Chondrocyte (in vitro differentiated cells): ENCODE data around the gene SCNN1A. TPM values are rescaled to one million over a fixed set of nuclear protein-coding genes. Genes with fewer than 3 reads are reported as not detected.

Source experiments
- DNase-seq: peaks from one replicate; pipeline ENCODE4 v3.0.0; 2021; ENCODE audit warnings: mixed read lengths, low spot score
- H3K27ac Mint-ChIP-seq: one replicate; pipeline ENCODE4 v1.8.0; 2021; ENCODE audit warnings: mild to moderate bottlenecking, moderate library complexity, mixed read lengths; ENCODE audit not compliant: unreplicated experiment
- H3K27me3 Mint-ChIP-seq: 2 replicates; pipeline ENCODE4 v1.8.0; 2021; ENCODE audit warnings: low read depth, mixed read lengths
- H3K36me3 Mint-ChIP-seq: 2 replicates; pipeline ENCODE4 v1.8.0; 2021; ENCODE audit warnings: low read depth, mixed read lengths
- H3K4me1 Mint-ChIP-seq: 2 replicates; pipeline ENCODE4 v1.8.0; 2021; ENCODE audit warnings: low read depth, mild to moderate bottlenecking, mixed read lengths
- H3K4me3 Mint-ChIP-seq: one replicate; pipeline ENCODE4 v1.8.0; 2021; ENCODE audit warnings: mild to moderate bottlenecking, moderate library complexity, mixed read lengths; ENCODE audit not compliant: unreplicated experiment
- H3K9me3 Mint-ChIP-seq: 2 replicates; pipeline ENCODE4 v1.8.0; 2021; ENCODE audit warnings: low read depth, mixed read lengths
- total RNA-seq: library from RNA; stranded (reverse); gene quantifications from 3 replicates; pipeline ENCODE4 v1.2.1, GENCODE V29; 2021
- TF ChIP-seq, protein P1 (sequence below): fragments of 200-600 bp; sonication (generic); IDR thresholded peaks from 2 replicates; pipeline ENCODE4 v1.5.0; 2021; ENCODE audit warnings: antibody characterized with exemption, mild to moderate bottlenecking, moderate library complexity

Gene SCNN1A
- total RNA-seq, 1 donor from 2014 or later = 0.87 TPM

DNA sequence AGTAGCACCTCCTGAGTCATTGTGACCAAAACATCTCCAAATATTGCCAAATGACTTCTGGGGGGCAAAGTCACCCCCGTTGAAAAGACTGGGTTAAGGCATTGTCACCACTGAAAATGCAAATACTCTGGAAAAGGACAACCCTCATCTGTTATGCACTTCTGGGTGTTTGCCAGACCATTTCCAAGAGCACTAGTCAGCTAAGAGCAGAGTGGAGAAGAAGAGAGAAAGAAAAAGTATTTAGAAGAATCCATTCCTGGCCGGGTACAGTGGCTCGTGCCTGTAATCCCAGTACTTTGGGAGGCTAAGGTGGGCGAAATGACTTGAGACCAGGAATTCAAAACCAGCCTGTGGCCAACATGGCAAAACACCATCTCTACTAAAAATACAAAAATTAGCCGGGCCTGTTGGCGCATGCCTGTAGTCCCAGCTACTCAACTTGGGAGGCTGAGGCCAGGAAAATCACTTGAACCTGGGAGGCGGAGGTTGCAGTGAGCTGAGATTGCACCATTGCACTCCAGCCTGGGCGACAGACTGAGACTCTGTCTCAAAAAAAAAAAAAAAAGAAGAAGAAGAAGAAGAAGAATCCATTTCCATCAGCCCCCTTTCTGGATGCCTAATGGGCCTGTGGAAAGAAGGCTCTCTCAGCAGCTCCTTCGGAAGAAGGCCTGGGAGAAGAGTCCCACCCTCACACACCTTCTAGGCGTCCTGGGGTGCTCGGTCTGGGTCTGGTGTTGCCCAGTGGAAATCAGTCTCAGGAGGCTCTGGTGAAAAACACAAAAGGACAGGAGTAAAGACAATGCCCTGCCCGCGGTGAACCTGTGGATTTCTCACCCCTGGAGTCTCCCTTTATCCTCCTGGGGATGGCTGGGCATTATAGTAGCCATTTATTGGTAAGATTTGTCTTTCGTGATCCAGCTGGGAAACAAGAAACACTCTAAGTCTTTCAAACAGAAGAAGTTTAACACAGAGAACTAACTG, 5.1 kb upstream of the SCNN1A start:
- no peaks in the 10 kb centered on the region for H3K27me3 Mint-ChIP-seq
- no peak overlapping the region for H3K27ac Mint-ChIP-seq
- peaks cover 39% of the 10 kb centered on the region for H3K4me1 Mint-ChIP-seq
- no peak overlapping the region for H3K4me3 Mint-ChIP-seq
- no peak for DNase-seq
- H3K36me3 Mint-ChIP-seq = no peaks in the 10 kb centered on the region
- TF ChIP-seq, protein P1, sequence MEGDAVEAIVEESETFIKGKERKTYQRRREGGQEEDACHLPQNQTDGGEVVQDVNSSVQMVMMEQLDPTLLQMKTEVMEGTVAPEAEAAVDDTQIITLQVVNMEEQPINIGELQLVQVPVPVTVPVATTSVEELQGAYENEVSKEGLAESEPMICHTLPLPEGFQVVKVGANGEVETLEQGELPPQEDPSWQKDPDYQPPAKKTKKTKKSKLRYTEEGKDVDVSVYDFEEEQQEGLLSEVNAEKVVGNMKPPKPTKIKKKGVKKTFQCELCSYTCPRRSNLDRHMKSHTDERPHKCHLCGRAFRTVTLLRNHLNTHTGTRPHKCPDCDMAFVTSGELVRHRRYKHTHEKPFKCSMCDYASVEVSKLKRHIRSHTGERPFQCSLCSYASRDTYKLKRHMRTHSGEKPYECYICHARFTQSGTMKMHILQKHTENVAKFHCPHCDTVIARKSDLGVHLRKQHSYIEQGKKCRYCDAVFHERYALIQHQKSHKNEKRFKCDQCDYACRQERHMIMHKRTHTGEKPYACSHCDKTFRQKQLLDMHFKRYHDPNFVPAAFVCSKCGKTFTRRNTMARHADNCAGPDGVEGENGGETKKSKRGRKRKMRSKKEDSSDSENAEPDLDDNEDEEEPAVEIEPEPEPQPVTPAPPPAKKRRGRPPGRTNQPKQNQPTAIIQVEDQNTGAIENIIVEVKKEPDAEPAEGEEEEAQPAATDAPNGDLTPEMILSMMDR = no peak
- no peaks in the 10 kb centered on the region for H3K9me3 Mint-ChIP-seq

DNA sequence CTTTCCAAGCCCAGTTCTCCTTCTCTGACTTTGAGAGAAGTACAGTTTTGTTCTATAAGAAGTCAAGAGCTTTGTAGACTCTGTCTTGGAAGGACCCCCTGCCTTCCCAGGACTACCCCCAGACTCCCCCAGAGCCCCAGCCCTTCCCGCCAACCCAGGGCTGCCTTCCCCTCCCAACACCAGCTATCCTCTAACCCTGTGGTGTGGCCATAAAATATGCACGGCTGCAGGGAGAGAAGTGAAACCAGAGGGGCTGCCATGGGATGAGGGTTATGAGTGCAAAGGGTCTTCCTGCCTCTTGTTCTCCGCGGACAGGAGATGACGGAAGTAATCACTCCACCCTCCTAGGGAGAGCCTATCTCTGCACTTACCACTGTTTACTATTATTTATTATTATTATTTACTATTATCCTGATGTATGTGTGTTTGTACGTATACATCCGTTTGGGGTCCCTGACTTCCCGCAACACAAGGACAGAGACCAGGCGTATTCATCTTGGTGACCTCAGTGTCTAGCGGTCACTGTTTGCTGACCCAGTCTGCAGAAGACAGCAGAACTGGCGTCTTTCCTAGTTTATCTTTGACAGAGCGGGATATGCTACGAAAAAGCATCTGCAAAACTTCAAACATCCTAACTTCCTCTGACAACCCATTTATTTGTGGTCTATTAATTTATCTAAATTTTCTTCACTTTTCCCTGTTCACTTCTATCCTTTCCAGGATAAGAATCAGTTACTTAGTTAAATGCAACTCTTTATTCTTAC, 3.5 kb upstream of the SCNN1A start:
- H3K4me1 Mint-ChIP-seq = peaks cover 36% of the 10 kb centered on the region
- no peaks in the 10 kb centered on the region for H3K36me3 Mint-ChIP-seq
- H3K4me3 Mint-ChIP-seq = no peak overlapping the region
- TF ChIP-seq, protein P1 = no peak
- DNase-seq = no peak
- no peaks in the 10 kb centered on the region for H3K27me3 Mint-ChIP-seq
- H3K27ac Mint-ChIP-seq = no peak overlapping the region
- no peaks in the 10 kb centered on the region for H3K9me3 Mint-ChIP-seq

DNA sequence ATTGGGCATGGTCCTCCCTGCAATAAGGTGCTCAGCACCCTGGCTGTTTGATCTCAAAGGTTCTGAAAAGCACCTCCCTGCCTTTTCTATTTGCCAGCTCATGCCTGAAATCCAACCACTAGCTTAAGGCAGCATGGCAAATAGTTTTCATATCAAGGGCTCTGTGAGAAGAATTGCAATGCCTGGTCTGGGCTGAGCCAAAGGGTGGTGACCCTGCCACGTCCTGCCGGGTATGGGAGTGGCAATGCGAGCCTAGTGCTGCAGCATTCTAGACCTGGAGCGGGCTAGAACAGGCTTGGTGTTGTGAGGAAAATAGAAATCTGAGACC, 2.3 kb upstream of the SCNN1A start:
- no peak for DNase-seq
- Mint-ChIP-seq H3K27me3 (no peaks in the 10 kb centered on the region), H3K4me3 (no peak overlapping the region), H3K36me3 (no peaks in the 10 kb centered on the region), H3K9me3 (no peaks in the 10 kb centered on the region), H3K4me1 (peaks cover 44% of the 10 kb centered on the region), H3K27ac (peak overlapping the region; percentile 85)
- TF ChIP-seq, protein P1 = no peak

DNA sequence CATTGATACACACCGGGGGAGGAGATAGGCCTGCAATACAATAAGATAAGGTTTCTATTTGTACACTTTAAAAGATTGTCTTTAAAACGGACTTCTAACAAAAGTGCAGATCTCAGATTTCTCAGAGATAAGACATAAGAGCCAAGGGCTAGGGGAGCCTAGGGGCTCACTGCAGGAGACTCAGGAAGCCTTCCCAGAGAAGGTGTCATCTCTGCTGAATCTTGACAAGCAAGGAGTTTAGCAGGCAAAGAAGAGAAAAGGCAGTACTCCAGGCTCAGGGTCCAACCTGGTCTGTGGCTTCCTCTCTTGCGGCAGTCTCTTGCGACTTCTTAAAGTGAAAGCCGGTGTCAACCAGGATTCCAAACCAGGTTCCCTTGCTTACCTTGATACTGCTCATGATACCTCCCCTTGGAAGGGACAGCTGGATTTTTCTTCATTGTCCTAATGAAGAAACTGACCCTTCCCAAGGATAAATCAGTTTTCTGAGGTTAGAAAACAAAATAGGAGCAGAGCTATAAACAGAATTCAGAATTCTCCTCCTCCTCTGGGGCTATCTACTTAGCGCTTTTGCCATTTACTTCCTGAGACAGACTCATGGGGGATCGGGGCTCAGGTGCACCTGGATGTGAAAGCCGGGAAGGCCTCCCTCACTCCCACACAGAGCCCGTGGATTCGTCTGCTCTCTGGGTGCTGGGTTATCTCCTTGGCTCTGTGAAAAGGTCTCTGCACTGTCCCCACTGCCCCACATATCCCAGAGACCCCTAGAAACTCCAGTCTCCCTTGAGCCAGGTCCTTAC, 1.7 kb upstream of the SCNN1A start:
- peaks cover 49% of the 10 kb centered on the region for H3K4me1 Mint-ChIP-seq
- peak overlapping the region; percentile 85 for H3K27ac Mint-ChIP-seq
- DNase-seq = no peak

More for the DNA sequence above, 1.7 kb upstream of the SCNN1A start:
- TF ChIP-seq, protein P1 = peak; percentile 21
- Mint-ChIP-seq H3K4me3 (peak overlapping the region; percentile 13), H3K27me3 (no peaks in the 10 kb centered on the region), H3K36me3 (no peaks in the 10 kb centered on the region), H3K9me3 (no peaks in the 10 kb centered on the region)
